ENCODE results near the gene KLHL8. TPM values are rescaled to one million over a fixed set of nuclear protein-coding genes. Genes with fewer than 3 reads are reported as not detected.
A peak's percentile ranks its signal among the peaks of the same experiment; 100 is the strongest.

The KLHL8 gene
- total RNA-seq, 1 donor from 2014 or later = 11.7 TPM

DNA sequence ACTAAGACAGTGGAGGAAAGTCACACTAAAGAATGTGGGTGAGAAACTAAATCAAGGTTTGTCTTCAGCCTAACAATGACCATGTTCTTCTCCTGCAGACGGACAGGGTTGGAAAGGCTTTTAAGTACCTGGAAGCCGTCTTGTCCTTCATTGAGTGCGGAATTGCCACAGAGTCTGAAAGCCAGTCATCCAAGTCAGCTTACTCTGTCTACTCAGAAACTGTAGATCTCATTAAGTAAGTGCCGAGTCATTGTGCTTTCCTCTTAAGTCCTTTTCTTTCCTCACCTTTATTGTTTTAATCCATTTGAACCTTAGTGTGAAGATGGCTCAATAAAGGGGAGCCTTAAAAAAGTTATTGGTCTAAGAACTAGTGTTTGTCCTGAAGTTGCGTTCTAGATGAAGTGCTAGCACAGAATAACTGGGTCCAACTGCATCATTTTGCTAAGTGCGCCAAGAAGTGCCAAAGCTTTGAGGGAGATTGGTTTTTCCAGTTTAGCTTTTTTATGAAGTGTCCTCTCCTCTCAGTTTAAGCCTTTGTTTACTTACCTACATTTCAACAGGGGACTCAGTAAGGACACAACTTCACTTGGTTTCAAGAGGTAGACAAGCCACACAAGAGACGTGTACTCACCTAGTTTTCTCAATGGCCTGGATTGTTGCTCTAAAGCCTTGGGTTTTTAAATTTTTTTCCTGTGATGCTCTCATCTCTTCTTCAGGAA is 89.3 kb downstream of the KLHL8 start:
- TF ChIP-seq, protein P1, sequence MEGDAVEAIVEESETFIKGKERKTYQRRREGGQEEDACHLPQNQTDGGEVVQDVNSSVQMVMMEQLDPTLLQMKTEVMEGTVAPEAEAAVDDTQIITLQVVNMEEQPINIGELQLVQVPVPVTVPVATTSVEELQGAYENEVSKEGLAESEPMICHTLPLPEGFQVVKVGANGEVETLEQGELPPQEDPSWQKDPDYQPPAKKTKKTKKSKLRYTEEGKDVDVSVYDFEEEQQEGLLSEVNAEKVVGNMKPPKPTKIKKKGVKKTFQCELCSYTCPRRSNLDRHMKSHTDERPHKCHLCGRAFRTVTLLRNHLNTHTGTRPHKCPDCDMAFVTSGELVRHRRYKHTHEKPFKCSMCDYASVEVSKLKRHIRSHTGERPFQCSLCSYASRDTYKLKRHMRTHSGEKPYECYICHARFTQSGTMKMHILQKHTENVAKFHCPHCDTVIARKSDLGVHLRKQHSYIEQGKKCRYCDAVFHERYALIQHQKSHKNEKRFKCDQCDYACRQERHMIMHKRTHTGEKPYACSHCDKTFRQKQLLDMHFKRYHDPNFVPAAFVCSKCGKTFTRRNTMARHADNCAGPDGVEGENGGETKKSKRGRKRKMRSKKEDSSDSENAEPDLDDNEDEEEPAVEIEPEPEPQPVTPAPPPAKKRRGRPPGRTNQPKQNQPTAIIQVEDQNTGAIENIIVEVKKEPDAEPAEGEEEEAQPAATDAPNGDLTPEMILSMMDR (IDR thresholded peaks at IDR 0.05; ENCODE audit: borderline replicate concordance) = no peak
- Histone ChIP-seq H3K36me3 (peaks cover 100% of the 10 kb centered on the region), H3K9me3 (replicated peaks) (no peaks in the 10 kb centered on the region), H3K4me3 (no peak overlapping the region), H3K27ac (replicated peaks) (no peak overlapping the region), H3K27me3 (ENCODE audit: low read depth) (no peaks in the 10 kb centered on the region), H3K4me1 (peaks cover 44% of the 10 kb centered on the region)
- intact Hi-C loops (cut with micrococcal nuclease) = no loop called here
- DNase-seq = no peak

GRCh38 chr4:87129681-87130080 is 90.7 kb downstream of the KLHL8 start:
- TF ChIP-seq, protein P1 (IDR thresholded peaks at IDR 0.05; ENCODE audit: borderline replicate concordance) = no peak
- H3K4me3 ChIP-seq = no peak overlapping the region

GRCh38 chr4:87128006-87128705 is 92.3 kb downstream of the KLHL8 start:
- H3K4me1 ChIP-seq = peaks cover 30% of the 10 kb centered on the region
- H3K4me3 ChIP-seq = no peak overlapping the region
- no peaks in the 10 kb centered on the region for H3K9me3 ChIP-seq (replicated peaks)
- H3K36me3 ChIP-seq = peaks cover 96% of the 10 kb centered on the region
- H3K27ac ChIP-seq (replicated peaks) = no peak overlapping the region
- TF ChIP-seq, protein P1 (IDR thresholded peaks at IDR 0.05; ENCODE audit: borderline replicate concordance) = no peak
- H3K27me3 ChIP-seq (ENCODE audit: low read depth) = no peaks in the 10 kb centered on the region
- intact Hi-C loops (cut with micrococcal nuclease) = no loop called here
- DNase-seq = no peak

More at GRCh38 chr4:87129681-87130080, 90.7 kb downstream of the KLHL8 start:
- Histone ChIP-seq H3K9me3 (replicated peaks) (no peaks in the 10 kb centered on the region), H3K36me3 (peaks cover 100% of the 10 kb centered on the region), H3K27ac (replicated peaks) (no peak overlapping the region), H3K27me3 (ENCODE audit: low read depth) (no peaks in the 10 kb centered on the region), H3K4me1 (peaks cover 40% of the 10 kb centered on the region)
- DNase-seq = no peak
- intact Hi-C loops (cut with micrococcal nuclease) = no loop called here

DNA sequence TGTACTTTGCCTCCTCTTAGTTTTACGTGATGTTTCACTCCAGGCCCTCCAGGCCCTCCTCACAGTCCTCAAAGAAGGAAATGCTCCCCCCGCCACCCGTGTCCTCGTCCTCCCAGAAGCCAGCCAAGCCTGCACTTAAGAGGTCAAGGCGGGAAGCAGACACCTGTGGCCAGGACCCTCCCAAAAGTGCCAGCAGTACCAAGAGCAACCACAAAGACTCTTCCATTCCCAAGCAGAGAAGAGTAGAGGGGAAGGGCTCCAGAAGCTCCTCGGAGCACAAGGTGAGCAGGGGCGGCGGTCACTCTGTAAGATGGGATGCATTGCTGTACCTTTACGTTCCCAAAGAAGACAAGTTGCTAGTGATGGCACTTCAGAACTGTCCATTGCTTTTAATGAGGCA is 94.4 kb downstream of the KLHL8 start:
- H3K27ac ChIP-seq (replicated peaks) = no peak overlapping the region
- peaks cover 42% of the 10 kb centered on the region for H3K4me1 ChIP-seq
- intact Hi-C loops (cut with micrococcal nuclease) = no loop called here
- no peaks in the 10 kb centered on the region for H3K9me3 ChIP-seq (replicated peaks)
- TF ChIP-seq, protein P1 (IDR thresholded peaks at IDR 0.05; ENCODE audit: borderline replicate concordance) = no peak
- no peaks in the 10 kb centered on the region for H3K27me3 ChIP-seq (ENCODE audit: low read depth)
- no peak overlapping the region for H3K4me3 ChIP-seq
- peaks cover 75% of the 10 kb centered on the region for H3K36me3 ChIP-seq
- DNase-seq = no peak

DNA sequence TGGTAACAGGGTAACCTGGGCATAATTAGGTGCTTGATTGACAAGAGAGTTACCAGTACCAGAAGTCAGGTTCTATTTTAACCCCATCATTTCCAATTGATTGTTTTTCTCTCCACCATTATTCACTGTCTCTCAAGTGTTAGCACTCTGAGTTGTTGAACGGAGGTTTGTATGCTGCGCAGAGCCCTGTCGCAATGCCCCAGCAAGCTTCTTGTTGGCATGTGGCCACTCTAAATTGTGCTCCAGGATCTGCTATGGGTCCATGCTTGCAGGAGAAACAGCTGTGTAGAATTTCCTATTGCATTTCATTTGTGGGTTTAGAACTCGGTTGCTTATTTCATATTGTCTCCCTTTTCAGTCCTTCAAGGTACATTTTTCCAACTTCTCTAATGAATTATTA is 98.2 kb downstream of the KLHL8 start:
- intact Hi-C loops (cut with micrococcal nuclease) = no loop called here
- Histone ChIP-seq H3K9me3 (replicated peaks) (no peaks in the 10 kb centered on the region), H3K4me3 (no peak overlapping the region), H3K27ac (replicated peaks) (peak overlapping the region; percentile 86), H3K4me1 (peaks cover 64% of the 10 kb centered on the region), H3K36me3 (peaks cover 60% of the 10 kb centered on the region), H3K27me3 (ENCODE audit: low read depth) (no peaks in the 10 kb centered on the region)
- TF ChIP-seq, protein P1 (IDR thresholded peaks at IDR 0.05; ENCODE audit: borderline replicate concordance) = no peak
- no peak for DNase-seq

Data from left ventricle myocardium inferior (tissue), 1 donor.